H9 (cell line): ENCODE results near the gene UBE2D3. TPM values are rescaled to one million over a fixed set of nuclear protein-coding genes. Genes with fewer than 3 reads are reported as not detected.

ENCODE experiments used
- DNase-seq: peaks from one replicate; pipeline ENCODE4 v3.0.0-alpha.2; 2017
- H2AFZ ChIP-seq: one replicate; pipeline ENCODE4 v1.6.1; 2013; ENCODE audit warnings: mild to moderate bottlenecking, low read length, control low read depth, moderate library complexity
- H2AK5ac ChIP-seq: 2 replicates; pipeline ENCODE4 v1.6.1; 2013; ENCODE audit warnings: low read length, control low read depth, mixed read lengths; ENCODE audit not compliant: insufficient read length
- H2BK120ac ChIP-seq: one replicate; pipeline ENCODE4 v1.6.1; 2013; ENCODE audit warnings: low read depth, mild to moderate bottlenecking, low read length, control low read depth, inconsistent platforms; ENCODE audit not compliant: poor library complexity, severe bottlenecking
- H2BK12ac ChIP-seq: 2 replicates; pipeline ENCODE4 v1.6.1; 2013; ENCODE audit warnings: low read length, control low read depth, mixed read lengths, low read depth; ENCODE audit not compliant: insufficient read length
- H2BK15ac ChIP-seq: 2 replicates; pipeline ENCODE4 v1.6.1; 2013; ENCODE audit warnings: low read depth, low read length, control low read depth
- H2BK20ac ChIP-seq: one replicate; pipeline ENCODE4 v1.6.1; 2013; ENCODE audit warnings: low read depth, mild to moderate bottlenecking, low read length, control low read depth, inconsistent platforms; ENCODE audit not compliant: poor library complexity, severe bottlenecking
- H2BK5ac ChIP-seq: 2 replicates; pipeline ENCODE4 v1.6.1; 2013; ENCODE audit warnings: low read length, control low read depth, mixed read lengths; ENCODE audit not compliant: insufficient read length
- H3K14ac ChIP-seq: 2 replicates; pipeline ENCODE4 v1.6.1; 2013; ENCODE audit warnings: low read length, control low read depth; ENCODE audit not compliant: insufficient read depth
- H3K18ac ChIP-seq: 2 replicates; pipeline ENCODE4 v1.6.1; 2013; ENCODE audit warnings: low read depth, mild to moderate bottlenecking, mixed read lengths, low read length, control low read depth; ENCODE audit not compliant: insufficient read length
- H3K23ac ChIP-seq: 2 replicates; pipeline ENCODE4 v1.6.1; 2013; ENCODE audit warnings: low read length, control low read depth, mixed read lengths, low read depth; ENCODE audit not compliant: insufficient read length
- H3K23me2 ChIP-seq: 2 replicates; pipeline ENCODE4 v1.6.1; 2013; ENCODE audit warnings: low read depth, mild to moderate bottlenecking, mixed read lengths, low read length, control low read depth; ENCODE audit not compliant: insufficient read length, poor library complexity, severe bottlenecking
- H3K27ac ChIP-seq: 2 replicates; pipeline ENCODE4 v1.5.1; 2013; ENCODE audit warnings: low read length, control low read depth, mixed read lengths, low read depth; ENCODE audit not compliant: insufficient read length
- H3K27me3 ChIP-seq: 2 replicates; pipeline ENCODE4 v1.6.1; 2013; ENCODE audit warnings: low read length, control low read depth, inconsistent platforms; ENCODE audit not compliant: insufficient read depth
- H3K4ac ChIP-seq: 2 replicates; pipeline ENCODE4 v1.6.1; 2013; ENCODE audit warnings: low read depth, mild to moderate bottlenecking, control low read depth, inconsistent platforms, low read length, moderate library complexity
- H3K4me1 ChIP-seq: 2 replicates; pipeline ENCODE4 v1.6.1; 2013; ENCODE audit warnings: low read length, control low read depth, inconsistent platforms; ENCODE audit not compliant: insufficient read depth
- H3K4me2 ChIP-seq: 2 replicates; pipeline ENCODE4 v1.6.1; 2013; ENCODE audit warnings: low read length, control low read depth, mixed read lengths; ENCODE audit not compliant: insufficient read length, insufficient read depth
- H3K56ac ChIP-seq: 2 replicates; pipeline ENCODE4 v1.6.1; 2013; ENCODE audit warnings: low read depth, mild to moderate bottlenecking, mixed read lengths, low read length, control low read depth; ENCODE audit not compliant: insufficient read length
- H3K79me1 ChIP-seq: 2 replicates; pipeline ENCODE4 v1.6.1; 2013; ENCODE audit warnings: low read depth, mild to moderate bottlenecking, moderate library complexity, low read length, control low read depth, inconsistent platforms; ENCODE audit not compliant: insufficient read depth, poor library complexity, severe bottlenecking
- H3K79me2 ChIP-seq: 2 replicates; pipeline ENCODE4 v1.6.1; 2013; ENCODE audit warnings: low read length, control low read depth, inconsistent platforms; ENCODE audit not compliant: insufficient read depth
- H3K9ac ChIP-seq: 2 replicates; pipeline ENCODE4 v1.6.1; 2013; ENCODE audit warnings: low read length, control low read depth, mixed read lengths; ENCODE audit not compliant: insufficient read length; ENCODE audit errors: extremely low read depth
- H3K9me3 ChIP-seq: one replicate; pipeline ENCODE4 v1.6.1; 2013; ENCODE audit warnings: low read depth, low read length, inconsistent platforms; ENCODE audit not compliant: control insufficient read depth
- H3T11ph ChIP-seq: one replicate; pipeline ENCODE4 v1.6.1; 2013; ENCODE audit warnings: mild to moderate bottlenecking, low read length, control low read depth, inconsistent platforms
- H4K20me1 ChIP-seq: one replicate; pipeline ENCODE4 v1.6.1; 2013; ENCODE audit not compliant: control insufficient read depth, insufficient read length, insufficient read depth
- H4K5ac ChIP-seq: 2 replicates; pipeline ENCODE4 v1.6.1; 2013; ENCODE audit warnings: low read depth, mild to moderate bottlenecking, mixed read lengths, low read length, control low read depth; ENCODE audit not compliant: insufficient read length
- H4K8ac ChIP-seq: replicated peaks from 2 replicates; pipeline ENCODE4 v1.6.1; 2013; ENCODE audit warnings: low read length, control low read depth, mixed read lengths, low read depth; ENCODE audit not compliant: insufficient read length
- H4K91ac ChIP-seq: 2 replicates; pipeline ENCODE4 v1.6.1; 2013; ENCODE audit warnings: low read depth, mild to moderate bottlenecking, moderate library complexity, mixed read lengths, low read length, control low read depth; ENCODE audit not compliant: insufficient read length
- H3K27ac Mint-ChIP-seq, 3 experiments: 2 replicates in 2 of 3; 3 replicates in 1 of 3; pipeline ENCODE4 v1.8.0; 2020 to 2021; ENCODE audit warnings: mixed read lengths in 3 of 3, mild to moderate bottlenecking in 1 of 3, moderate library complexity in 1 of 3
- H3K27me3 Mint-ChIP-seq: 2 replicates; pipeline ENCODE4 v1.8.0; 2021; ENCODE audit warnings: low read depth, mild to moderate bottlenecking, moderate library complexity, mixed read lengths
- H3K36me3 Mint-ChIP-seq, 3 experiments: 2 replicates in 2 of 3; 3 replicates in 1 of 3; pipeline ENCODE4 v1.8.0; 2020 to 2021; ENCODE audit warnings: low read depth in 3 of 3, mixed read lengths in 3 of 3; ENCODE audit not compliant: insufficient read depth in 1 of 3
- H3K4me1 Mint-ChIP-seq, 2 experiments: 2 replicates each; pipeline ENCODE4 v1.8.0; 2020; ENCODE audit warnings: mixed read lengths in 2 of 2
- H3K4me3 Mint-ChIP-seq, 2 experiments: 2 replicates in 1 of 2; 3 replicates in 1 of 2; pipeline ENCODE4 v1.8.0; 2020 to 2021; ENCODE audit warnings: mild to moderate bottlenecking in 2 of 2, mixed read lengths in 2 of 2, moderate library complexity in 1 of 2
- H3K9me3 Mint-ChIP-seq, 2 experiments: 2 replicates in 1 of 2; 3 replicates in 1 of 2; pipeline ENCODE4 v1.8.0; 2020; ENCODE audit warnings: mild to moderate bottlenecking in 2 of 2, mixed read lengths in 2 of 2, moderate library complexity in 1 of 2
- WGBS: extraction: QIAGEN DNeasy Blood & Tissue Kit; methylation state at CpG from one replicate; pipeline ENCODE4 v1.1.7; 2013; ENCODE audit warnings: missing lambda C conversion rate, low lambda C conversion rate, mixed read lengths; ENCODE audit not compliant: insufficient read length; ENCODE audit errors: extremely low coverage; 5-methylcytosine and 5-hydroxymethylcytosine counted together
- total RNA-seq: library from RNA; stranded (reverse); gene quantifications from 2 replicates; pipeline ENCODE4 v1.2.1, GENCODE V29; 2021
- TF ChIP-seq, protein P1 (sequence below): fragments of 200-600 bp; sonication (generic); conservative IDR thresholded peaks from 3 replicates; pipeline ENCODE4 v1.8.0; 2021; ENCODE audit warnings: antibody characterized with exemption, mild to moderate bottlenecking

Gene UBE2D3
- total RNA-seq, 1 experiment from 2014 or later: 378 TPM

DNA sequence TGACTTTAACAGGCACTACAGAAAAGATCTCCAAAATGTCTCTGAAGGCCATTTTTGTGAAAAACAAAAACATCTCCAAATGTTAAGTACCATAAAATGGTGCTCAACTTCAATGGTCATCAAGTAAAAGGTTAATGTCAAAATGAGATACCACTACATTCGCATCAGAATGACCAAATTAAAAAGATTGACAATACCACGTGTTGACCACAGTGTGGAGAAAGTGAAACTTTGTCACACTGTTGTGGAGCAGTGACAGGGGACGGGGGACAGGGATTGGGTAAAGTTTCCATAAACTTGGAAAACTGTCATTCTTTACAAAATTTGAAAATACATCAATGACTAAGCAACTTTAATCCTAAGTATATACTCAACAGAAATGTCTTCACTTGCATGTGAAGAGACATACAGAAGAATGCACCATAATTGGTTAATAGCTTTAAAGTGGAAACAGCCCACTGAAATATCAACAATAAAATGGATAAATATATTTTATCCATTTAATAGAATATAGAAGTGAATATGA is 22.3 kb upstream of the UBE2D3 start:
- Histone ChIP-seq H2AK5ac (no peak overlapping the region), H3K4ac (no peak overlapping the region), H3K4me1 (no peaks in the 10 kb centered on the region), H2AFZ (no peak overlapping the region), H3K79me2 (no peaks in the 10 kb centered on the region), H3K23me2 (no peaks in the 10 kb centered on the region), H2BK12ac (no peak overlapping the region), H4K20me1 (no peaks in the 10 kb centered on the region), H3K79me1 (no peaks in the 10 kb centered on the region), H2BK15ac (no peak overlapping the region), H2BK20ac (no peak overlapping the region), H3K18ac (no peak overlapping the region), H3K23ac (no peak overlapping the region), H3K4me2 (no peak overlapping the region), H3K9ac (no peak overlapping the region), H4K8ac (no peak overlapping the region), H3T11ph (no peak overlapping the region), H3K27me3 (no peaks in the 10 kb centered on the region), H3K9me3 (no peaks in the 10 kb centered on the region), H4K91ac (no peak overlapping the region), H2BK5ac (no peak overlapping the region), H2BK120ac (no peak overlapping the region), H3K14ac (no peak overlapping the region), H3K56ac (no peak overlapping the region), H3K27ac (no peak overlapping the region), H4K5ac (no peak overlapping the region)
- no CpG with 5 or more reads among the region's 3 CpGs for WGBS
- no peak overlapping the region for H3K4me3 Mint-ChIP-seq
- H3K9me3 Mint-ChIP-seq: no peaks in the 10 kb centered on the region; a peak in 1 of 5 replicates
- no peak overlapping the region for H3K27ac Mint-ChIP-seq
- no peaks in the 10 kb centered on the region for H3K27me3 Mint-ChIP-seq
- peaks cover 4 to 6% (median 4%) of the 10 kb centered on the region in 3 experiments; a peak in 5 of 7 replicates for H3K36me3 Mint-ChIP-seq
- TF ChIP-seq, protein P1, sequence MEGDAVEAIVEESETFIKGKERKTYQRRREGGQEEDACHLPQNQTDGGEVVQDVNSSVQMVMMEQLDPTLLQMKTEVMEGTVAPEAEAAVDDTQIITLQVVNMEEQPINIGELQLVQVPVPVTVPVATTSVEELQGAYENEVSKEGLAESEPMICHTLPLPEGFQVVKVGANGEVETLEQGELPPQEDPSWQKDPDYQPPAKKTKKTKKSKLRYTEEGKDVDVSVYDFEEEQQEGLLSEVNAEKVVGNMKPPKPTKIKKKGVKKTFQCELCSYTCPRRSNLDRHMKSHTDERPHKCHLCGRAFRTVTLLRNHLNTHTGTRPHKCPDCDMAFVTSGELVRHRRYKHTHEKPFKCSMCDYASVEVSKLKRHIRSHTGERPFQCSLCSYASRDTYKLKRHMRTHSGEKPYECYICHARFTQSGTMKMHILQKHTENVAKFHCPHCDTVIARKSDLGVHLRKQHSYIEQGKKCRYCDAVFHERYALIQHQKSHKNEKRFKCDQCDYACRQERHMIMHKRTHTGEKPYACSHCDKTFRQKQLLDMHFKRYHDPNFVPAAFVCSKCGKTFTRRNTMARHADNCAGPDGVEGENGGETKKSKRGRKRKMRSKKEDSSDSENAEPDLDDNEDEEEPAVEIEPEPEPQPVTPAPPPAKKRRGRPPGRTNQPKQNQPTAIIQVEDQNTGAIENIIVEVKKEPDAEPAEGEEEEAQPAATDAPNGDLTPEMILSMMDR: no peak
- DNase-seq: no peak
- no peaks in the 10 kb centered on the region; a peak in 1 of 4 replicates for H3K4me1 Mint-ChIP-seq
